LNCaP clone FGC (cell line): Measurements from ENCODE around the gene THAP4.

ENCODE experiments used
- DNase-seq: peaks from one replicate; pipeline ENCODE4 v3.0.0-alpha.2; 2011; ENCODE audit warnings: low read depth
- H3K4me3 ChIP-seq: 2 replicates; pipeline ENCODE4 v1.5.1; 2011; ENCODE audit warnings: mild to moderate bottlenecking, low read depth, low read length, control low read depth
- TF ChIP-seq, protein P1 (sequence below): IDR thresholded peaks from 2 replicates; pipeline ENCODE4 v1.5.1; 2012; ENCODE audit warnings: mild to moderate bottlenecking; ENCODE audit not compliant: control insufficient read depth, insufficient read depth; ENCODE audit errors: extremely low read depth

Gene THAP4

DNA sequence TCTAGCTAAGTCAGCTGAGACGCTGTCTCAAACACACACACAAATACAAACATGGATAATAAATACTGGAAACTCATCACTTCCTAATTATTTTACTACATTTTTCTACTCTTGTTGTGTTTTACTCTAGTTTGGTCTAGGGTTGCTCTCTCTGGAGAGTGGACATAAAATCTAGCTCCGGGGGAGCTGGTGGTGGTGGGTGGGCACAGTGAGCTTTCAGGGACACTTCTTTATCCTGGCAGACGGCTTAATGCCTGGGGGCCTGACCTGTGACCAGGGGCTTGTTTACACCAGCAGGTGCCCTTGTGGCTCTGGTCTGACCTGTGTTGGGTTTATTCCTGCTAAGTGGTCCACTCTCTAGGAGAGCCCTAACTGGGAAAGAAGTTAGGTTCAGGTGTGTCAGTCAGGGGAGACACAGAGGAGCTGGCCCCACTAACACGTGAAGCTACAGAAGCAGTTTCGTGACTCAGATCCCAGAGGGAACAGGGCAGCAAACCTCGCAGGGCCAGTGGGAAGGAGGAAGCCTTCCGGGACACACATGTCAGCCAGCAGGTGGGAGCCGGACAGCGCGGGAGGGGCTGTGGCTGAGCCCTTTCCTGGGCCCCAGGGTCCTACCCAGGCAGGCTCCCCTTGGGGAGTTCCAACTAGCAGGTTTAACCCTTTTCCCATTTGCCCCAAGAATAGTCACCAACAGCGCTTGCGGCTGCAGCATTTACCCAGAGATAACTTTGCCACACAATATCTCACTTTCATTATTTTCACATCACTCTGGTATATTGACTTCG, 100.9 kb downstream of the THAP4 start:
- TF ChIP-seq, protein P1, sequence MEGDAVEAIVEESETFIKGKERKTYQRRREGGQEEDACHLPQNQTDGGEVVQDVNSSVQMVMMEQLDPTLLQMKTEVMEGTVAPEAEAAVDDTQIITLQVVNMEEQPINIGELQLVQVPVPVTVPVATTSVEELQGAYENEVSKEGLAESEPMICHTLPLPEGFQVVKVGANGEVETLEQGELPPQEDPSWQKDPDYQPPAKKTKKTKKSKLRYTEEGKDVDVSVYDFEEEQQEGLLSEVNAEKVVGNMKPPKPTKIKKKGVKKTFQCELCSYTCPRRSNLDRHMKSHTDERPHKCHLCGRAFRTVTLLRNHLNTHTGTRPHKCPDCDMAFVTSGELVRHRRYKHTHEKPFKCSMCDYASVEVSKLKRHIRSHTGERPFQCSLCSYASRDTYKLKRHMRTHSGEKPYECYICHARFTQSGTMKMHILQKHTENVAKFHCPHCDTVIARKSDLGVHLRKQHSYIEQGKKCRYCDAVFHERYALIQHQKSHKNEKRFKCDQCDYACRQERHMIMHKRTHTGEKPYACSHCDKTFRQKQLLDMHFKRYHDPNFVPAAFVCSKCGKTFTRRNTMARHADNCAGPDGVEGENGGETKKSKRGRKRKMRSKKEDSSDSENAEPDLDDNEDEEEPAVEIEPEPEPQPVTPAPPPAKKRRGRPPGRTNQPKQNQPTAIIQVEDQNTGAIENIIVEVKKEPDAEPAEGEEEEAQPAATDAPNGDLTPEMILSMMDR, result no peak
- no peak for DNase-seq
- no peak overlapping the region for H3K4me3 ChIP-seq

DNA sequence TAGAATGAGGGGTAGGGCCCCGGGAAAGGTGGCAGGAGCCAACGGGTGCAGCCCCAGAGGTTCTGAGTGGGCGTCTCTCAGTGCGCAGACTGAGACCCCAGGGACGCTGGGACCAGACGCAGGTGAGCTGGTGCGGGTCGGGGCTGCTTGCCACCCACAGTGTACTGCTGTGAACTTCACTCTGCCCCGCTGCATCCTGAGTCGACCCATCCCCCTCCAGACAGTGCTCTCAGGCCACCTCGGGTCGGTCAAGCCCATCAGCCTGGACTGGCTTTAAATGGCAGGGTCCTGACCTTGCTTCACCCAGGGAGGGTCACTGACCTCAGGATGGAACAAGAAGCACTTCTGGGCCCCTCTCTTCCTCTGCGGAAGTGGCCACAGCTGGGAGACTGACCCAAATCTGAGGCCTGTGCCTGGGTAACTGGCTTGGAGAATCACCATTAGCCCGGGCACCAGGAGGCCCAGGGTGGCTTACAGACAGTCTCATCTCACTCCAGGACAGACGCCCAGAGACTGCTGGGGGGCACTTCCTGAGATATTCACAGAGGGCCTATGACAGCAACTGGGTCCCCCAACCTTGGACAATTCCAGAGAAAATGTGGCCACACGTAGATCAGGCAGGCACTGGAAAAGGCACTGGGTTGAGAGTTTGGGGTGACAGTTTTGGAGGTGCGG, 102.1 kb downstream of the THAP4 start:
- DNase-seq, result no peak
- H3K4me3 ChIP-seq, result no peak overlapping the region
- TF ChIP-seq, protein P1, result no peak
